Liver (tissue), 9 donors: ENCODE data around the gene SASH3. TPM values are rescaled to one million over a fixed set of nuclear protein-coding genes. Genes with fewer than 3 reads are reported as not detected.

Source experiments
- DNase-seq: peaks from one replicate; pipeline ENCODE4 v3.0.0-alpha.2; 2017; ENCODE audit warnings: low spot score
- H3K27ac ChIP-seq, 2 donors: one replicate each; pipeline ENCODE4 v1.7.0; 2013; ENCODE audit warnings: inconsistent platforms in 2 of 2, low read length in 2 of 2, control low read depth in 1 of 2, low read depth in 1 of 2, mild to moderate bottlenecking in 1 of 2
- H3K27me3 ChIP-seq, 4 donors: one replicate each; pipeline versions ENCODE4 v1.6.1 to v1.7.0; 2013; ENCODE audit warnings: low read length in 3 of 4, inconsistent platforms in 1 of 4, mild to moderate bottlenecking in 1 of 4, moderate library complexity in 1 of 4; ENCODE audit not compliant: control insufficient read depth in 4 of 4, insufficient read depth in 4 of 4
- H3K36me3 ChIP-seq, 4 donors: one replicate each; pipeline versions ENCODE4 v1.6.1 to v1.7.0; 2013; ENCODE audit warnings: low read length in 3 of 4, mild to moderate bottlenecking in 3 of 4, low read depth in 1 of 4, moderate library complexity in 1 of 4; ENCODE audit not compliant: control insufficient read depth in 4 of 4, insufficient read depth in 3 of 4
- H3K4me1 ChIP-seq, 4 donors: one replicate each; pipeline versions ENCODE4 v1.6.1 to v1.7.0; 2013; ENCODE audit warnings: low read length in 3 of 4, mild to moderate bottlenecking in 3 of 4, moderate library complexity in 1 of 4; ENCODE audit not compliant: control insufficient read depth in 4 of 4, insufficient read depth in 4 of 4
- H3K4me3 ChIP-seq, 3 donors: one replicate each; pipeline versions ENCODE4 v1.6.1 to v1.7.0; 2013; ENCODE audit warnings: low read length in 3 of 3, control low read depth in 1 of 3, low read depth in 1 of 3, mild to moderate bottlenecking in 1 of 3
- H3K9ac ChIP-seq, 2 donors: one replicate each; pipeline ENCODE4 v1.7.0; 2013; ENCODE audit warnings: low read length in 2 of 2, mild to moderate bottlenecking in 2 of 2, moderate library complexity in 2 of 2, control low read depth in 1 of 2, low read depth in 1 of 2
- H3K9me3 ChIP-seq, 4 donors: one replicate each; pipeline versions ENCODE4 v1.6.1 to v1.7.0; 2013; ENCODE audit warnings: low read length in 3 of 4; ENCODE audit not compliant: control insufficient read depth in 4 of 4
- ATF3 ChIP-seq: IDR thresholded peaks from 2 replicates; pipeline ENCODE4 v1.6.1; 2016; ENCODE audit warnings: antibody characterized with exemption
- EGR1 ChIP-seq, 2 donors: IDR thresholded peaks; 2 replicates each; pipeline ENCODE4 v1.6.1; 2016 to 2018; ENCODE audit warnings: antibody characterized with exemption in 2 of 2, low read depth in 2 of 2
- FOXA1 ChIP-seq: IDR thresholded peaks from 2 replicates; pipeline ENCODE4 v1.6.1; 2016; ENCODE audit warnings: antibody characterized with exemption
- FOXA2 ChIP-seq: IDR thresholded peaks from 2 replicates; pipeline ENCODE4 v1.6.1; 2016; ENCODE audit warnings: antibody characterized with exemption
- GABPA ChIP-seq, 2 donors: IDR thresholded peaks in 1 of 2; conservative IDR thresholded peaks in 1 of 2; 2 replicates each; pipeline ENCODE4 v1.6.1; 2016; ENCODE audit warnings: antibody characterized with exemption in 2 of 2, mild to moderate bottlenecking in 1 of 2, moderate library complexity in 1 of 2
- HNF4A ChIP-seq, 2 donors: conservative IDR thresholded peaks; 2 replicates each; pipeline ENCODE4 v1.6.1; 2016; ENCODE audit warnings: antibody characterized with exemption in 2 of 2, mild to moderate bottlenecking in 2 of 2
- JUND ChIP-seq, 2 donors: IDR thresholded peaks; 2 replicates each; pipeline ENCODE4 v1.6.1; 2016; ENCODE audit warnings: antibody characterized with exemption in 2 of 2
- NR2F2 ChIP-seq: IDR thresholded peaks from 2 replicates; pipeline ENCODE4 v1.6.1; 2016; ENCODE audit warnings: antibody characterized with exemption
- RAD21 ChIP-seq, 2 donors: IDR thresholded peaks; 2 replicates each; pipeline ENCODE4 v1.6.1; 2016; ENCODE audit warnings: antibody characterized with exemption in 2 of 2, mild to moderate bottlenecking in 2 of 2
- RXRA ChIP-seq, 2 donors: IDR thresholded peaks; 2 replicates each; pipeline ENCODE4 v1.6.1; 2017 to 2018; ENCODE audit warnings: antibody characterized with exemption in 2 of 2, mild to moderate bottlenecking in 1 of 2
- SP1 ChIP-seq: IDR thresholded peaks from 2 replicates; pipeline ENCODE4 v1.6.1; 2018; ENCODE audit warnings: antibody characterized with exemption, mild to moderate bottlenecking
- WGBS: extraction: QIAGEN DNeasy Blood & Tissue Kit; methylation state at CpG from one replicate; pipeline ENCODE4 v1.1.7; 2013; 5-methylcytosine and 5-hydroxymethylcytosine counted together
- polyA plus RNA-seq, 2 donors: library from polyadenylated mRNA; stranded (reverse) in 1 of 2; unstranded in 1 of 2; fragments of 200-250 nt in 1 of 2; fragments of >200 nt in 1 of 2; fragmentation: Nextera tagmentation in 1 of 2; extraction: Ambion mirVana in 1 of 2; gene quantifications; one replicate each; pipeline versions ENCODE4 v1.2.1 to v1.2.3, GENCODE V29; 2013 to 2015
- total RNA-seq, 2 donors: library from RNA; depleted of rRNA; stranded (reverse); fragments of >200 nt; gene quantifications; one replicate each; pipeline ENCODE4 v1.2.3, GENCODE V29; 2014
- TF ChIP-seq, protein P1 (sequence below): fragments of 150-350 bp; IDR thresholded peaks from 2 replicates; pipeline ENCODE4 v1.5.1; 2017; ENCODE audit warnings: improper control_type of control experiment, low read depth, low read length; ENCODE audit not compliant: missing input control
- TF ChIP-seq, protein P2 (sequence below): IDR thresholded peaks from 2 replicates; pipeline ENCODE4 v1.6.1; 2016; ENCODE audit warnings: antibody characterized with exemption
- TF ChIP-seq, protein P3 (sequence below): IDR thresholded peaks from 2 replicates; pipeline ENCODE4 v1.6.1; 2016; ENCODE audit warnings: antibody characterized with exemption, mild to moderate bottlenecking
- donor health status: healthy.
- donor health status: healthy.
- donor health status: healthy.
- donor health status: healthy.
- donor health status: healthy.

Gene SASH3
- total and polyA plus RNA-seq, 4 donors: 1.8 to 9.5 (median 3.9) TPM

DNA sequence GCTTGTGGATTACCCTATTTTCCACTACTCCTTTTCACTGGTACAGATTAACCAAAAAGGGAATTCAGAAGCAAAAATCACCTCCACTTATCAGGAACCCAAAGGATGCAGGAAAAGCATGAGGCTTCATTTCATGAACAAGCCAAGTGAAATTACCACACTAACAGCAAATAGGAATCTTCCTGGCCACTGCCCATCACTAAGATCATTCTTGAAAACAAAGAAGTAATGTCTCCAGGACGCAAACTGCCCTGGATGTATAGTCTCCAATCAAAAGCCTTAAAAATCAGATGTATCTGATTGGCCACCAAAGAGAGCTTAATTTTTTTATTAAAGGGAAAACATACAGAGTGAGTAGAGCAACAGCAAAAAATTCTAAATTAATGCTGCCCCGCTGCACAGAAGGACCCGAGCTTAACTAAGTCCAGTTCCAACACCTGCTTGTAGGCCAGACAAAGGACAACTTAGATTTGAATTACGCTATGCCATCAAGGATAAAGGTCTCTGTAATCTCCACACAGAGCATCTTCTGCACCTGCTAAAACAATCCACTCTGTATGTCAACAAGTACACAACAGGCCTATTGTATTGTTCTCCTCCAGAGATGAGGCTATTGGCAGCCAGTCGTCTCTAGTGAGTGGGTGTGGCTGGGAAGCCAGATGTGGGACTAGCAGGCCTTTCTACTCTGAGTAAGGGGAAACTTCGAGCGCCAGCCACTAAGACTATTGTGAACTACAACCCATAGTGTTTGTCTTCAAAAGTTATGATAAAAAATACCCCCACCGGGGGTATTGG, 51.5 kb downstream of the SASH3 start:
- Histone ChIP-seq H3K4me1 (peaks cover 0 to 1% (median under 1%) of the 10 kb centered on the region in 4 donors), H3K27me3 (no peaks in the 10 kb centered on the region), H3K4me3 (no peak overlapping the region), H3K9me3 (no peaks in the 10 kb centered on the region), H3K9ac (no peak overlapping the region), H3K27ac (no peak overlapping the region), H3K36me3 (peaks cover 0 to 8% (median 1%) of the 10 kb centered on the region in 4 donors)
- WGBS: 85% methylated on average over 8 of the region's 8 CpGs
- no peak for DNase-seq
- TF ChIP-seq ATF3: no peak
- TF ChIP-seq, protein P1, sequence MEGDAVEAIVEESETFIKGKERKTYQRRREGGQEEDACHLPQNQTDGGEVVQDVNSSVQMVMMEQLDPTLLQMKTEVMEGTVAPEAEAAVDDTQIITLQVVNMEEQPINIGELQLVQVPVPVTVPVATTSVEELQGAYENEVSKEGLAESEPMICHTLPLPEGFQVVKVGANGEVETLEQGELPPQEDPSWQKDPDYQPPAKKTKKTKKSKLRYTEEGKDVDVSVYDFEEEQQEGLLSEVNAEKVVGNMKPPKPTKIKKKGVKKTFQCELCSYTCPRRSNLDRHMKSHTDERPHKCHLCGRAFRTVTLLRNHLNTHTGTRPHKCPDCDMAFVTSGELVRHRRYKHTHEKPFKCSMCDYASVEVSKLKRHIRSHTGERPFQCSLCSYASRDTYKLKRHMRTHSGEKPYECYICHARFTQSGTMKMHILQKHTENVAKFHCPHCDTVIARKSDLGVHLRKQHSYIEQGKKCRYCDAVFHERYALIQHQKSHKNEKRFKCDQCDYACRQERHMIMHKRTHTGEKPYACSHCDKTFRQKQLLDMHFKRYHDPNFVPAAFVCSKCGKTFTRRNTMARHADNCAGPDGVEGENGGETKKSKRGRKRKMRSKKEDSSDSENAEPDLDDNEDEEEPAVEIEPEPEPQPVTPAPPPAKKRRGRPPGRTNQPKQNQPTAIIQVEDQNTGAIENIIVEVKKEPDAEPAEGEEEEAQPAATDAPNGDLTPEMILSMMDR: no peak
- TF ChIP-seq JUND (IDR thresholded peaks at IDR 0.05): no peak
- TF ChIP-seq, protein P2, sequence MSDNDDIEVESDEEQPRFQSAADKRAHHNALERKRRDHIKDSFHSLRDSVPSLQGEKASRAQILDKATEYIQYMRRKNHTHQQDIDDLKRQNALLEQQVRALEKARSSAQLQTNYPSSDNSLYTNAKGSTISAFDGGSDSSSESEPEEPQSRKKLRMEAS: no peak
- TF ChIP-seq RXRA (IDR thresholded peaks at IDR 0.05): no peak
- no peak for TF ChIP-seq RAD21 (IDR thresholded peaks at IDR 0.05)
- no peak for TF ChIP-seq FOXA2
- no peak for TF ChIP-seq SP1
- no peak for TF ChIP-seq FOXA1
- no peak for TF ChIP-seq GABPA (IDR thresholded peaks at IDR 0.05 in 1 of 2, conservative IDR thresholded peaks at IDR 0.05 in 1 of 2)
- TF ChIP-seq, protein P3, sequence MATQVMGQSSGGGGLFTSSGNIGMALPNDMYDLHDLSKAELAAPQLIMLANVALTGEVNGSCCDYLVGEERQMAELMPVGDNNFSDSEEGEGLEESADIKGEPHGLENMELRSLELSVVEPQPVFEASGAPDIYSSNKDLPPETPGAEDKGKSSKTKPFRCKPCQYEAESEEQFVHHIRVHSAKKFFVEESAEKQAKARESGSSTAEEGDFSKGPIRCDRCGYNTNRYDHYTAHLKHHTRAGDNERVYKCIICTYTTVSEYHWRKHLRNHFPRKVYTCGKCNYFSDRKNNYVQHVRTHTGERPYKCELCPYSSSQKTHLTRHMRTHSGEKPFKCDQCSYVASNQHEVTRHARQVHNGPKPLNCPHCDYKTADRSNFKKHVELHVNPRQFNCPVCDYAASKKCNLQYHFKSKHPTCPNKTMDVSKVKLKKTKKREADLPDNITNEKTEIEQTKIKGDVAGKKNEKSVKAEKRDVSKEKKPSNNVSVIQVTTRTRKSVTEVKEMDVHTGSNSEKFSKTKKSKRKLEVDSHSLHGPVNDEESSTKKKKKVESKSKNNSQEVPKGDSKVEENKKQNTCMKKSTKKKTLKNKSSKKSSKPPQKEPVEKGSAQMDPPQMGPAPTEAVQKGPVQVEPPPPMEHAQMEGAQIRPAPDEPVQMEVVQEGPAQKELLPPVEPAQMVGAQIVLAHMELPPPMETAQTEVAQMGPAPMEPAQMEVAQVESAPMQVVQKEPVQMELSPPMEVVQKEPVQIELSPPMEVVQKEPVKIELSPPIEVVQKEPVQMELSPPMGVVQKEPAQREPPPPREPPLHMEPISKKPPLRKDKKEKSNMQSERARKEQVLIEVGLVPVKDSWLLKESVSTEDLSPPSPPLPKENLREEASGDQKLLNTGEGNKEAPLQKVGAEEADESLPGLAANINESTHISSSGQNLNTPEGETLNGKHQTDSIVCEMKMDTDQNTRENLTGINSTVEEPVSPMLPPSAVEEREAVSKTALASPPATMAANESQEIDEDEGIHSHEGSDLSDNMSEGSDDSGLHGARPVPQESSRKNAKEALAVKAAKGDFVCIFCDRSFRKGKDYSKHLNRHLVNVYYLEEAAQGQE: no peak
- TF ChIP-seq EGR1 (IDR thresholded peaks at IDR 0.05; ENCODE audit: low read depth in 2 of 2): no peak
- TF ChIP-seq NR2F2: no peak
- no peak for TF ChIP-seq HNF4A (conservative IDR thresholded peaks at IDR 0.05)

GRCh38 chrX:129833153-129833990, 53.6 kb downstream of the SASH3 start:
- no peaks in the 10 kb centered on the region for H3K27me3 ChIP-seq
- no peak overlapping the region for H3K27ac ChIP-seq
- WGBS: 93% methylated on average over 5 of the region's 5 CpGs
- DNase-seq: no peak
- H3K9me3 ChIP-seq: no peaks in the 10 kb centered on the region
- no peak for TF ChIP-seq GABPA (IDR thresholded peaks at IDR 0.05 in 1 of 2, conservative IDR thresholded peaks at IDR 0.05 in 1 of 2)
- TF ChIP-seq NR2F2: no peak
- no peak for TF ChIP-seq RXRA (IDR thresholded peaks at IDR 0.05)
- TF ChIP-seq EGR1 (IDR thresholded peaks at IDR 0.05; ENCODE audit: low read depth in 2 of 2): no peak
- no peaks in the 10 kb centered on the region for H3K4me1 ChIP-seq
- H3K9ac ChIP-seq: no peak overlapping the region
- no peak overlapping the region for H3K4me3 ChIP-seq
- H3K36me3 ChIP-seq: peaks cover 0 to 9% (median 3%) of the 10 kb centered on the region in 4 donors
